NCI-H2171 (cell line): ENCODE data around the gene SUN5.

ENCODE experiments used
- DNase-seq: peaks from one replicate; lab custom pipeline; 2025; lab: John Stamatoyannopoulos, UW

Gene SUN5

DNA sequence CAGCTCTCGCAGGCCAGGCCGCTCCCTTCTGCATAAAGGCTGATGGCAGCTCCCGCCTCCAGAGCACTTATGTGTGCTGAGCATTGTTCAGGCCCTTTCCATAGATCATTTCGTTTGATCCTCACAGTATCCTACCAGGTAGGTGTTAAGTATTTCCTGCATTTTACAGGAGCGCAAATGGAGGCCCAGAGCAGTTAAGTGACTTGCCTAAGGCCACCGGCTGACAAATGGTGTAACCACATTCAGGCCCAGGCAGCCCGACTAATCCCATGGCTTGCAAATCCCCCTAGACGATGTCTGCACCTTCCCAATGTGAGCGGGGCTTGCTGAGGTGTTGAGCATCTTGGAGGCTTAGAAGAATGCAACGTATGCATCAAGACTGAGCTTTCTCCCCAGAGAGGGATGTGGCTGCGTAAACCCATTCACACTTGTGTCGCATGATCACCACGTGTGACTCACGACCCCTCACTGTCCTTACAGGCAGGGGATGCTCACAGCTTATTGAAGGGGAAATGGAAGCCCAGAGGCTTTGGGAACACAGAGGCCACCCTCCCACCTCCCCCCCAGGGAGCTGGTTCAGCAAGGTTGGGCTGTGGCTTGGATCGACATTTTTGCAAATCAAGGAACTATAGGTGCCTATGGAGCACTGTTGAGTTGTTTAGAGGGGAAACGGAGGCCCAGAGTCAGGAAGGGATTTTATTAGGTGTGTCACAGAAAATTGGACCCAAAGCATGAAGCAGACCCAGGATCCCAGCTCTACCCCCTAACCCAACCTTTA, 10.3 kb upstream of the SUN5 start:
- no peak for DNase-seq

DNA sequence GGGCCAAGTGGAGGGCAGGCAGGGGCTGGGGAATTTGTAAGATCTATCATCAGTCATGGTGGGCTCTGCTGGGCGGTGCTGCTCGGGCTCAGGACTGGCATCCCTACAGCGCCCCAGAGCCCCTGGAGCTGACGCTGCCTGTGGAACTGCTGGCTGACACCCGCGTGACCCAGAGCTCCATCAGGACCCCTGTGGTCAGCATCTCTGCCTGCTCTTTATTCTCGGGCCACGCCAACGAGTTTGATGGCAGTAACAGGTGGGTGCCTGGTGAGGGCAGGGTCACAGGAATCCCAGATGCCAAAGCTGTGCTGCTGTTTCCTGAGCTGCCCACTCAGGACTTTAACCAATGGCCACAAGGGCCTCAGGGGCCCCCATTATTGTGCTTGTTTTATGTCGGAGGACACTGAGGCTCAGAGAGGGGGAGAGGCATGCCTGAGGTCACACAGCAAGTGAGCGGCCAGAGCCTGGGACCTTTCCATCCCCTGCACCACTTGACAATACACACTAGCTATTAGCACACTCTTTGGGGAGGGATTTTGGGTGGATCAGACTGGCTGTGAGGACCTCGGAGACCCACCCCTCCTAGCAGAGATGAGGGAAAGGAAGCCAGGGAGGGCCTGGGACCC, 9.6 kb upstream of the SUN5 start:
- DNase-seq, result no peak

DNA sequence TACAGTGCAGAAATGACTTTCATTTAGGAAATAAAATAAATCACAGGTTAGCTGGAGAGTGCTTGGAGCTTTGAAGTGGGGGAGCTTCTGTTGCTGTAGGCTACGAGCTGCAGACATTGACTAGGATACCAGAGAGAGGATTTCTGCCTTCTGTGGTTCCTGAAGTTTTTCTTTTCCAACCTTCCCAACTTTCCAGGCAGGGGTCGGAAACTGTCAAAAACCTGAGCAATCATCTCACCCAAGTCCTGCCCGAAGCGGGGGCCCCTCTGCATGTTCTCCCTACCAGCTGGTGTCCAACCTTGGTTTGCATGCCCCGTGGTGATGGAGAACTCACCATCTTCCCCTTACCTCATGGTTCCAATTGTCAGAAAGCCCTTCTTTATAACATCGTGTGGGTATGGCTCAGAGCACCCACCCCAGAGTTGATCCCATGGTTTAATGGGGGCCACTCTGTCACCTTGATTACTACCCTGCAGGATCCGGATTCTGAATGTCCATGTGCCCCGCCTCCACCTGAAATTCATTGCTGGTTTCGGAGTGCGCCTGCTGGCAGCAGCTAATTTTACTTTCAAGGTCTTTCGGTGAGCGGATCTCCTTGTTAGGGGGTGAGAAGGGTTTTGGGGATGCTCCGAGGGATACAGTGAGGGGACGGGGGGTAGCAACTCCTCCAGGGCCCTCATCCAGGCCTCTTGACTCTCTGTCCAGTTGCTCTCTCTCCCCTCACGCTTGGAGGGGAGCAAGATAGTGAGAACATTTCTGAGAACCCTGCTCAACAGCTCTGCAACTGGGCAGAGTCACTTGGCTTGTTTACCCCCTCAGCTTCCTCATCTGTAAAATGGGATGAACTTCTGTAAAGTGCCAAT, 8.3 kb upstream of the SUN5 start:
- DNase-seq, result no peak

DNA sequence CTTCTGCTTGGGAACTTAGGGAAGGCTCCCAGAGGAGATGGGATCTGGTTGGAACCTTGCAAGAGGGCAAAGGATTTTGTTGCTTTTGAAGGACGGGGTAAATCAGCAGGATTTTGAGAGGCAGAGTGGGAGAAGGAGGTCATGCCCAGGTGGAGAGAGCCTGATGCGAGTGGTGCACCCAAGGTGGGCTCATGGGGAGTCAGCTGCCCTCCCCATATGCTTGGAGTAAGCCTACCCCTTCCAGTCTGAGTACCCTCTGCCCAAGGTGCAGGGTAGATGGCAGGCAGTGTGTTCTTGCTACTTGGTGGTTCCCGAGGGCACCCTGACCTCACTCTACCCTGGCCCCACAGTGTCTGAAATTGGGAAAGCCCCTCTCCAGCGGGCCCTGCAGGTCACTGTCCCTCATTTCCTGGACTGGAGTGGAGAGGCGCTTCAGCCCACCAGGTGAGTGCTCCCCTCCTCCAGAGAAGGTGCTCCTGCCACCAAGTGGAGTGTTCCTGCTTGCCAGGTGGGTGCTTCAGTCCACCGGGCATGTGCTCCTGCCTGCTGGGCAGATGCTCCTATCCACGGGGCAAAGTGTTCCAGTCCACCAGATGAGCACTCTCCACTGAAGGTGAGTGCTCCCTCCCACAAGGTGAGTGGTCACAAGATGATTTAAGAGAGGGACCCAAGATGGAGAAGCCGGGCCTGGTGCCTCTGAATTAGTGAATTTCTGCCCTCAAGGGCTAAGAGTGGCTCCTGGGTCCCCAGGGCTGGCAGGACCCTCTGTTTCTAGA, 6.6 kb upstream of the SUN5 start:
- DNase-seq, result no peak

DNA sequence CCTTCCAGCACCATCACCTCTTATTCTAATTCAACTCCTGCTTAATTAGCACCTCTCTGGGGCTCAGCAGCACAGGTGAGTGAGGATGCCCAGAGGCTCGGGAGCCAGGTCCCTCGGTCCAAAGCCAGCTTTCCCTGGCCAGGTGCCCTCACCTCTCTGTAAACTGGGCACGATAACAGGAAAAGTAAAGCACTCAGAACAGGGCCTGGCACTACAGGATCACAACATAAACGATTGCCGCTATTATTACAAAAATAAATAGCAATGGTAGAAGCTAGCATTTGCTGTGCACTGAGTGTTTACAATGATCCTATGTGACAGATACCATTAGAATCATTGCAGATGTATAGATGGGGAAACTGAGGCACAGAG, 5.9 kb upstream of the SUN5 start:
- no peak for DNase-seq

DNA sequence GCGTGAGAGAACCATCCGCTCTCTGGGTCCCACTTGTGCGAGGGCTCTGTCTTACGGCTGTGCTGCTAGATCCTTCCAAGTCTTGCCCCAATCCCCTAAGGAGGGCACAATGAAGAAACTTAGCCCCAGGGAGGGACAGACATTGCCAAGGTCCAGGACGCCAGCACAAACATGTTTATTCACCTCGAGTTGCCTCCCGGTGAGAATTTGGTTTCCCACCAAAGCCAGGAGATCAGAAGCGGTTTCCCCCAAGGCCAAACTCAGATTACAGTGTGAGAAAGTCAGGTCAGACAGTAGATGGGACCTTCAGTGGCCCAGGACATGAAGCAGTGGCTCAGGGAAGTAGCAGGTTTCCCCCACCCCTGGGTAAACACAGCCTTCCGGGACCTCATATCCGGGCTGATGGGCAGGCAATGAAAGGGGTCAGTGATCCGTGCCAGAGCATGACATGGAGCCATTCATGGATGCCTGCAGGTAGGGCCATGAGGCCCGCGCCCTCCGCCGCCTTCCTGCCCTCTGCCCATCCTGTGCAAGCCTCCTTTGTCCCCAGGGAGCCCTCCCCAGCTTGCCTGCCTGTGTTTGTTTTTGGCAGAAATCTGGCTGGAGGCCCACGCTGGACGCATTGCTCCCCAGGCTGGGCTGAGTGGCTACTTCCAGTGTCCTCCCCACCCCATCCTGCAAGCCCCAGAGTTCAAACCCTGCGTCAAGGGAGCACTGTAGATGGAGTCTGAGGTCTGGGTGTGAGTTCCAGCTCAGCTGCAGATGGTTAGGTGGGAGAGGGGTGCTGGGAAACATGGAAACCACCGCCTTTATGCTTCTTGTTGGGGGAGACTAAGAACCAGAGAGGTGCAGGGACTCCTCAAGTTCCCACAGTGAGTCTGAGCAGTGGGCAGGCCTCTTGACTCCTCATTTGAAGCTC, 5.2 kb upstream of the SUN5 start:
- DNase-seq, result no peak

DNA sequence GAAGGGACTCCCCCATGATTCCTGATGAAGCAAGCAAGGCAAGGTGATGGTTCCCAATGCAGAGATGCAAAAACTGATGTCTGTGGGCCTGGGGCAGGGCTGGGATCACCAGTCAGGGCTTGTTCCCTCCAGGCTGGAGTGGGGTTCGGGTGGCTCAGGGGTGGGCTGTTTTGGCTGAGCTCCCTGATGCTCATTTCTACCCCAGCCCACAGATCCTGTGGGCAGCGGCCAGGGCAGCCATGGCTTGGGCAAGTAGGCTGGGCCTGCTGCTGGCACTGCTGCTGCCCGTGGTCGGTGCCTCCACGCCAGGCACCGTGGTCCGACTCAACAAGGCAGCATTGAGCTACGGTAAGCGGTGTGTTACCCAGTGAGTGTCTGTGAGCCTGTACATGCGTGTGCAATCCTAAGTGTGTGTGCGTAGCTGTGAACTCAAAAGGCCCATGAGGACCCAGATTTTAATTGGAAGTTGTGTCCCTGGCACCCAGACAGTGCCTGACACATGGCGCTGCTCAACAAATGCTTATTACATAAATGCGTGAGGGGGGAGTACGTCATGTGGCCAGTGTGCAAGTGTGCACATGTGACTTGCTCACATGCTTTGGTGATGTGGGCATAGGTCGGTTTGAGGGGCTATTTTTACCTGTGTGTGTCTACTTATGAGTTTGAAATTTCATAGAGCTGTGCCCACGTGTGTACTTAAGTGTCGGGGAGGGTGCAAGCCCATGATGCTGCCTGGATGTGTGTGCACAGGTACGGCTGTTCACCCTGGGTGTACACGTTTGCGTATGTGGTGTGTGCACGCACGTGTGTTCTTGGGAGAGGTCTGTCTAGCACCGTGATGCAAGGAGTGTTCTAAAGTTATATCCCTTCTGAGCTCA, 4.3 kb upstream of the SUN5 start:
- DNase-seq, result no peak

DNA sequence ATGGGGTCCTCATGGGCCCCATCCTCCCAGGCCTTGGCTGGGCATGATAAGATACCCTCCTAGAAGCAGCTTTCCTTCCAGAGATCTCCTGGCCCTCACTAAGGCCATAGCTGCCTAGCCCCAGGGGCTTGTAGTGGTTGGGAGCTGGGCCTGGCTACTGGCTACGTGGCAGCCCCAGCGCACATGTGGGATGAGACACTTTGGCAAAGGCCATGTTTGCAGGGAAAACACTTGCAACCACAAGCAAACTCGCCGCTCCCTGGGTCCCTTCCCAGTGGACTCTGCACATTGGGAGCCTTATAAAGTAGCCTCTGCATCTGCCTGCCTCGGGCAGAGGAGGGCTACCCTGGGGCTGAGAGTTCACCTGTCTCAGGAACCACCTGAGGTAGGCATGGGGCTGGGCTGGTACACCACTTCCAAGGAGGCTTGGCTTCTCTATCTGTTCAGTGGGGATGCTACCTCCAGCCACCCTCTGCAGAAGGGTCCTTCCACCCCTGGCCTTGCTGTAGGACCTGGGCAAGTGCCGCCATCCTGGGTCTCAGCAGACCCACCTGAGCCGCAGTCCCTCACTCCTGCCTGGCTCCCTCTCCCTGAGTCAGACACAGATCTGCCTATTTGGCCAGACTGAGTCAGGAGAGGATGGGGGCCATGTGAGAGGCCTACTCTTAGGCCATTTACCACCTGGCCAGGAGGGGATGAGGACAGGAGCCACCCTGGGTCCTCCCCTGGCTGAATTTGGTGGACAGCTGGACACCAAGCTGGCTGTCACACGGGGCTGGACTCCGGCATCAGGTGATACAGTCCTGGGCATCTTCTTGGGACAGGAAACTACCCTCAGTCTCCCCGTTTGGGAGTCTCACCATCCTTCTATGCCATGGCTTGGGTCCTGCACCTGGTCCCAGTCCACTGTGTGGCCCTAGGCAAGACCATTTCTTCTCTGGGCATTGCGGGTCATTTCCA, 3.4 kb upstream of the SUN5 start, which contains the start of gene BPIFB2:
Gene BPIFB2, plus strand, starts transcription at position 329 of the 960 bp plus-strand sequence. CDS start 871 bp downstream, outside the sequence.
- DNase-seq, result no peak

DNA sequence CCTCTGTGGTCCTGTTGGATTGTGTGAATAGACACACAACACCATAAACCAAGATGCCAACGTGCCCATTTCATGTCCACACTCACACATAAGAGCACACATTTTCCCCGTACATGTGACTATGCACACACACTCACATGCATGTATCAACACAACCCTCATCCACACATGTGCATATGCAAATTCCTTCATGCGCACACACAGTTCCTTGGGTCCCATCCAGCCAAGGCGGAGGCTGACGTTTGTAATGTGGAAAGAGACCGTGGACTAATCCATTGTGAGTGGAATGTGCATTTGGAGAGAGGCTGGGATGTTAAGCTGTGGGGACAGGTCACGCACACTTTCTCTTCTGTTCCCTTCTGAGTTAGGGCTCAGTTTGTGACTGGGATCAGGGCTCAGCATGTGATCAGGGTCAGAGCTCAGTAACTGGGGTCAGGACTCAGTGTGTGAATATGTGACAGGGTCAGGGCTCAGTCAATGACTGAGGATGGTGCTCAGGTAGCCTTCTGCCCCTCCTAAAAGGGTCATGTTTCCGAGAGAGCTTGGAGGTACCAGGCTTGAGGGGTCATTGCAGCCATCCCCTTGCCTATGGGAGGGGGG, 2.6 kb upstream of the SUN5 start:
- DNase-seq, result no peak

DNA sequence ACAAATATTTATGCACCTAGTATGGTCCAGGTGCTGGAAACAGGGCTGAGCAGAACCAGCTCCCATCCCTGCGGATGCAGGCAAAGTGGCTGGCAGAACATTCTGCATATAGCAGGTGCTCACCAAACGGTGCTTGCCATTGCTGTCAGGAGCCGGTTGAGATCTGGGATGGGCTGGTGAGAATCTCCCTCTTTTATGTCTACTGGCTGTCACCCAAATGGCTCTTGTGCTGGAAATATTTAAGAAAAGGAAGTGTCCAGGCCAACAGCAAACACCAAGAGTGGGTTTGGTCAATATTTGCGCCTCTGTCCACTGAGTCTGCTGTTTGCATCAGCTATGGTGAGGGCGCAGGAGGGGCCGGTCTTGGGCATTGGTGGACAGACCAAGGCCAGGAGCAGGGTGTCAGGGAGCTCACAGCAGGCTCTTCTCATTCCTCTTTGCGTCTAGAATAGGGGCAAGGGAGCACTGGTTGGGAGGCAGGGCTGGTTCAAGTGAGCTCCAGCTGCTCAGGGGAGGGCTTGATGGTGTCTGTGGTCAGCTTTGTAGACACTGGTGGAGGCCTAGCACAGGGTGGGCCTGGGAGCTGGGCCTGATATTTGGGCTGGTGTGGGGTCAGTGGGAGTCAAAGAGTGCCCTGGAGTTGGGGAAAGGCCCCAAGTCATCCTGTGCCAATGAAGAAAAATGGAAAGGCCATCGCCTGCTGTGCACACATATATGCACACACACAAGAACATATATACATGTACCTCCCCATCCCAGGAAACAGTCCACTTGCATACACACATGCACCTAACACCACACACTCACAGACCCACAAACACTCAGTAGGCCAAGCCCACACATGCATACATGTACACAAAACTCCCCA, 1.9 kb upstream of the SUN5 start:
- no peak for DNase-seq

DNA sequence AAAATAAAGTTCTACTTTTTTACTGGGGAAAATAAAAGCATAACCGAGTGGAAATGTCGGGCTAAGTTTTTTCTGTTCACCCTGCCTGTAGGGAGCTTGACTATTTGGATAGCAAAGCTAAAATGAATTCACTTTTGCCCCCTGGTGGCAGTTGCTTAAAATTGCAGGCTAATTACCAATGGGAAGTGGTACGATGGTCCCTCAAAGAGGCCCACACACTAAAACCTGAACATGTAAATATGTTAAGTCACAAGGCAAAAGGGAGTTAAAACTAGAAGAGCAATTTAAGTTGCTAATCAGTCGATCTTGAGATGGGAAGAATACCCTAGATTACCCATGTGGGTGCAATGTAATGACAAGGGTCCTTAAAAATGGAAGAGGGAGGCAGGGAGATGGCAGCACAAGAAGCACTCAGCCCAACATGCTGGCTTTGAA, 916 bp upstream of the SUN5 start:
- no peak for DNase-seq

DNA sequence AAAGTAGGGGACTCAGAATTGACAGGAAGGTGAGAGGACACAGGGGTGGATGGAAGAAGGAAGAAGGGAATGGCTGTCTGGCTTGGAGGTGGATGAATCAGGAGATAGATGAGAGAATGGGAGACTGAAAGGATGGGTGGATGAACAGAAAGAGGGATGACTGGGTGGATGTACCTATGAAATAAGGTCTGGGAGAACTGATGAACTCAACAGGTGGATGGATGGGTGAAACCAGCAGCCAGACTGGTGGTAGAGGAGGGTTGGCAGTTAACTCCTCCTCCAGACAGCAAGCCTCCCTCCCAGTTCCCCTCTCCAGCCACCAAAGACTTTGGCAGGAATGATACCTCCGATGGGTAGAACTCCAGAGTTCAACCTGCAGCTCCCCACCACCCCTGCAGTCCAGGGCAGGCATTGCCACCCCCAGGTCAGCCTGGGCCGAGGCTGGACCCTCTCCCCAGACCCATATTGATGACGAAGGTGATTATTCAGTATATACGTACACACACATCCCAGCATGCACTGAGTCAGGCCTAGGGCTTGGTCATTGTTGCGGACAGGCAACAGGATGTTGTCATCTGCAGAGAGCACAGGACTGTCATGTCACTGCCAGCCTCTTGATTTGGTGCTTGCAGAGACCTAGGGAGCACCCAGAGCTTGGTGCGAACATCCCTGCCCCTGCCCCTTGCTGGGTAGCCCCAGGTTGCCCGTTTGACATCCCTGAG, 2.0 kb downstream of the SUN5 start:
- DNase-seq, result no peak

DNA sequence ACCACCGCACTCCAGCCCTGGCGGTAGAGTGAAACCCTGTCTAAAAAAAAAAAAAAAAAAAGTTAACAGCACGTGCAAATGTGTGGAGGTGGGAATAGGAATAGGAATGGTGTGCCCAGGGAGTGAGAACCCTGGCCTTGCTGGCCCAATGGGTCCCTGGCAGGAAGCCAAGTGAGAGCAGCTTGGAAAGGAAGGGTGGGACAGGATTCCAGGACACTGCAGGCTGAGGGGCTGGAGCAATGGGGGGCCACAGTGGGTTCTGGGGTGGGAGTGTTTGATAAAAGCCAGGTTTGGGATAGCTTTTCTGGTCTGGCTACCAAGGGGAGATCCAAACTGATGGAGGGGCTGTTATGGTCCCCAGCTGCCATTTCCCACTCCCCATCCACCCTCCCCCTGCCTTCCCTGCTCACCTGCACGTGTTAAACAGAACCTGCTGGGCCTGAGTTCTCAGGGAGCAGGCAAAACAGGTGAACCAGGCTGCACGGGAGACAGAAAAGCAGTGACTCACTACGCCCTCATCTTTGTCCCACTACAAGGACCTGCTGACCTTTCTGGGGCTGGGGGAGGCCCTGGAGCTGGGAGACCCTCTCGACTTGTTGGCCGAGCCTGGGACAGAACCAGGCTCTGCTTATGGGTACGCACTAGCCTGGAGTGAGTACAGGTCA, 3.3 kb downstream of the SUN5 start:
- DNase-seq, result no peak

DNA sequence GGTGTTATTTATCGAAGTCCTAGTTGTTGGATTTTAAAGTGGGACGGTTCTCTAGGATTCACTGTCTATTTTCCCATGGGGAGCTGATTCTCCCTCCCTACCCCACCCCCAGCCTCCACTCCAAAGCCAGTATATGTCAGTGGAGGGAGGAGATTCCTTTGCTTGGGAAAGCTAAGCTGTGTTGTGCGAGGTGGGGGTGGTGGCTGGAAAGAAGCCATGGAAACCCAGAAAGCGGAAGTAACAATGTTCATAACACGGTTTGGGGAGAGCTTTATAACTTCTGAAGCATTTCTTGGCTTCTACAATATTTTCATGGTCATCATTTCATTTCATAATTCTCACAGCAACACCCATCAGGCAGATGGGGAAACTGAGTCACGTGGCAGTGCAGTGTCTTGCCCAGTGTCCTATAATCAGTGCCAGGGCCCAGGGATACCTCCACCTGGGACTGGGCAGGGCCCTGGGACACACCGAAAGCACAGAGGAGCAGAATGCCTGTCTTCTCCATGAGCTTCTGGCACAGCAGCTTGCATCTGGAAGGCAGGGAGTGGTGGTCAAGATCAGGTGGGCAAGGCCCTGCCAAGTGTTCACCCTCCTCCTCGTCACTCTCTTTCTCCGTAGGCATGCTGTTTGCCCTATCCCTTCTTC, 4.5 kb downstream of the SUN5 start:
- DNase-seq, result no peak

DNA sequence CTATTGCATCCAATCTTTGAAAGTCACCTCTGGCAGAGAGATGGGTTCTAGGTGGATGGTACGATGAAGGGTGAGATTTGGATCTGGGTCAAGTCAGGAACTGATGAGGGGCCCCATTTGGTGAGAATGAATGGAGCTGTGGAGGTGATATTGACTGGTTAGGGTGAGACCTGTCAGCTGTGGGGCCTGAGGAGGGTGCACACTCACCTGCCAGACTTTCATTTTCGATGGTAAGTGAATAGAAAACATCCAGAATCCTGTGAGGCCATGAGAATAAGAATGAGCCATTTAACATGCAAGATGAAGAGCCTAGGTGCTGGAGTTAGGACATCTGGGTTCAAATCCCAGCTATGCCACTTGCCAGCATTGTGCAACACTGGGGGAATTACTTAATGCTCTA, 6.8 kb downstream of the SUN5 start:
- no peak for DNase-seq

DNA sequence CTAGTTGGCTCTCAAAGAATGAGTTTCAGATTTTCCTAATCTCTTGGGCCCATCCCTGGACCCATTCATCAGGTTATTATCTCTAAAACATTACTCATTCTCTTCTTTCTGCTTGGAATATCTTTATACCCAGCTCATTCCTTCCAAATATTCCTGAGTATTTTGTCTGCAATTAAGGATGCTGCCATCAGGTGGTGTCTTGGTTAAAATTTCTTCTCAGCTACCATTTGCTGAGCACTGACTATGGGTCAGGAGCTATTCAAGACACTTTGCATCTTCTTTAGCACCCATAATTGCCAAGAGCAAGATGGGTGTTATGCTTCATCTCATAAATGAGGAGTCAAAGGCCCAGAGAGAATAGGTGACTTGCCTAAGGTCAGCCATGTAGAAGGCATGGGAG, 8.4 kb downstream of the SUN5 start:
- no peak for DNase-seq
